GM21447 (cell line): ENCODE results near the gene NT5C1A.
A peak's percentile ranks its signal among the peaks of the same experiment; 100 is the strongest.

Experiments
- ATAC-seq: cut with Tn5 transposase; IDR thresholded peaks from one replicate; pipeline ENCODE4 v1.9.1; 2021; ENCODE audit not compliant: unreplicated experiment

The NT5C1A gene

GRCh38 chr1:39663559-39663958 is 8.3 kb downstream of the NT5C1A start:
- ATAC-seq = no peak

- ATAC-seq = no peak
These were observed 9.0 kb downstream of the NT5C1A start for GRCh38 chr1:39662861-39663260.

DNA sequence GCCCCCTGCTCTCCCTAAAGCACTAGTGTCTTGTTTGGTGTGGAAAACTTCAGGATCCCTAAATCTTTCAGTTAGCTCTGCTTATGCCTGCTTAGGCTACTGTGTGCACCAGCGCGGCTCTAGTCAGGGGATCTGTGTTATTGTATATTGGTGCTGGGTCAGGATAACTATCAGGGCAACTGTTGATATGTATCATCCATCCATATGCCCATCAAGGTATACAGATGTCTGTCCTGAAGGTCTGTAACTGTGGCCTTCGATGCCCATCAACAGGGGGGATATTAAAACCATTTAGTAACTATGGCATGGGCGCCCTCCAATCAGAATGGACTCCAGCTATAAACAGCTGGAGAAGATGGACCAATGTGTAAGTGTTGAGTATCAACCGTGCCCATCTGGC is 12.4 kb downstream of the NT5C1A start:
- ATAC-seq = no peak

GRCh38 chr1:39659110-39659509 is 12.8 kb downstream of the NT5C1A start:
- no peak for ATAC-seq

DNA sequence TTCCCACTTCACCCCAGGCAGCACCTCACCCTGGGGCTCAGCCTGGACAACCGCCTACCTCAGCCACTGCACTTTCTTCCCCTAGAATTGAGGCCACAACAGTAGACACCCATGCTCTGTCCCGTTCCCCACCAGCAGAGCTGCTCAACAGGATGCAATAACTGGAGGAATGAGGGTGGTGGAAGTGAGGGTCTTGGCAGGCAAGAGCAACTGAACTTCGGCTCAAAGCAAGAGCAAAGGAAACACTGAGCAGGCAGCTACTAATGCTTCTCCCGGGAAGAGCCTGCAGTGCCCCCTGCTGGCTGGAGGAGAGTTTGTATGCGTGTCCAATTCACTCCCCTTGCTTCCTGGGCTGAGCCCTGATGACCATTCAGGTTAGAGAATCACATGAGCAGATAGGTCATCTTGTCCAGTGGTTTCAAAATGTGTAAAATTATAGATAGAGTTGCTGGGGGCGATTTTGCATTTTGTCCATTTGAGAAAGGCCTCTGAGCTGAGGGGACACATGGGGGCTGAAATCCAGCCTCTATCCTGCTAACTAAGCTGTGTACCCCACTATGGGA is 13.9 kb downstream of the NT5C1A start:
- ATAC-seq = no peak

GRCh38 chr1:39657402-39657801 is 14.5 kb downstream of the NT5C1A start:
- no peak for ATAC-seq

DNA sequence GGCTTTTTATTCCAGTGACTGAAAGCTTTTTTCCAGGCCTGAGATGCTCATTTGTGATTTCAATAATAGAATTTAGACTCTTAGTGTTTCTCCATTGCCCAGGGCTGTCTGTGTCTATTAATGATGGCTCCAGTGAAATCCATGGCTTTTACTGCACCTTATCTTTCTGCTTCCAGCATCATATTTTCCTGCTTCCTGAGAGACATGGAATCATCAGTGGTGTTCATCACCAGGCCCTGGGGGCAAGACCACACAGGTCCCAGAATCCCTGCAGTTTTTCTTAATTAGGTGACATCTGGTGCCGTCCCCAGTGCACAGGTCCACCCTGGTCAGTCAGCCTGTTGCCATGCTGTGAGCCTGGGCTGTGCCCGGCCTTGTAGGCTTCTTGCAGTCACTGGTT is 15.5 kb downstream of the NT5C1A start:
- no peak for ATAC-seq

- ATAC-seq = no peak
These were observed 16.2 kb downstream of the NT5C1A start for GRCh38 chr1:39655578-39656268.

DNA sequence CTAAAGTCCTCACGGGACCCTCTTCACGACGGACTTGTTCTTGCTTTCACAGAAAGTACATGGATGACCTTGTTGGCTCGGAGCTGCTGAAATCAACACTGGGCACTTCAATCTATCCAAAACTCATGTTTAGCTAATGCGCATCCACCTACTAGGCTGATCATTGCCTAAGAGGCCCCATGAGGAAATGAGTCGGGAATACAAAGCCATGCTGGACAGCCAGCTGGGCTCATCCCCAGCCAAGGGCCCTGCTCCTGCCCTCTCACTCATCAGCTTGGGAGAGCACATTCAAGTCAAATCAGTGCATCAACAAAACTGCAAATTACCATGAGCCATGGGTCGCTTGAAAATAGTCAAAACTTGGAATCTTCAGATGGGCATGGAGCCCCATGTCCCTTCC is 17.6 kb downstream of the NT5C1A start:
- ATAC-seq = no peak

GRCh38 chr1:39653546-39654031 is 18.3 kb downstream of the NT5C1A start:
- ATAC-seq = peak; percentile 69

DNA sequence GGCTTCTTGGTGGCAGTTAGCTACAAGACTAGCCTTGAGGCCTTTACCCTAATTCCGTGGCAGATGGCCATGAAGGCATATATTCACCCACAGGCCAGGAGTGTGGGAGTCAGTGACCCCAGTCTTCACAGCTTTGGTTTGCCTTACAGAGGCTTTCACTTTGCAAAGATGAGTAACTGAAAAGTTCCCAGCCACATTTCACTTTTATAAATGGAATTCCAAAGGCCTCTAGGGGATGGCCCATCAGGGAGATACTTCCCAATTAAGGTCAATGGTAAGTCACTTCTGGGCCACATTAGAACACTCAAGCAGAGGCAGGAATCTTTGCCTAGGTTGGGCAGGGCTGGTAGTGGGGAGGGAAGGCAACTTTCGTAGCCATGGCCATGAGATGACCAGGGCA is 19.4 kb downstream of the NT5C1A start:
- ATAC-seq = no peak

GRCh38 chr1:39652105-39652504 is 19.8 kb downstream of the NT5C1A start:
- ATAC-seq = no peak

- ATAC-seq = no peak
These were observed 21.5 kb downstream of the NT5C1A start for GRCh38 chr1:39650431-39650830.

DNA sequence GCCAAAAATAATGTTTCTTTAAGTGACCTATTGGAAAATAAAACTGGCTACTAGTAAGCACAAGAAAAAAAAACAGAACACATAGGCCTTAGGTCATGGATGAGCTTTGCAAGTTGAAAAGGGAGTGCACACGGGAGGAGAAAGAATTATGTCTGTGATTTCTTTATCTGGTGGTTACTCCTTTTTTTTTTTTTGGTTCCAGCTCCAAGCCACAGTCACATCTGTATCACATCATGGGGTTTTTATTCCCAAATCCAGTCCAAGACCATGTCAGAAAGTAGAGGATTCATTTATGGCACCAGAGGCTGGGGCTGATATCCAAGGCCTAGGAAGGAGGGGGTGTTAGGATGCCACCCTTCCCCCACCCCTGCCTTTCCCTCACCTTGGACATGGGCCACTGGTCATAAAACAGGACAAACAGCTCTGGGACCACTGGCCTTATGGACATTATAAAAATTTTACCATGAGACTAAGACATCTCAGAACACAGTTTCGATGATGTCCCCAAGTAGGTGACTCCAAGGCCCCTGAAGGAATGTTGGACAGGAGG is 22.2 kb downstream of the NT5C1A start:
- ATAC-seq = no peak

- ATAC-seq = no peak
These were observed 23.4 kb downstream of the NT5C1A start for GRCh38 chr1:39648496-39648895.

DNA sequence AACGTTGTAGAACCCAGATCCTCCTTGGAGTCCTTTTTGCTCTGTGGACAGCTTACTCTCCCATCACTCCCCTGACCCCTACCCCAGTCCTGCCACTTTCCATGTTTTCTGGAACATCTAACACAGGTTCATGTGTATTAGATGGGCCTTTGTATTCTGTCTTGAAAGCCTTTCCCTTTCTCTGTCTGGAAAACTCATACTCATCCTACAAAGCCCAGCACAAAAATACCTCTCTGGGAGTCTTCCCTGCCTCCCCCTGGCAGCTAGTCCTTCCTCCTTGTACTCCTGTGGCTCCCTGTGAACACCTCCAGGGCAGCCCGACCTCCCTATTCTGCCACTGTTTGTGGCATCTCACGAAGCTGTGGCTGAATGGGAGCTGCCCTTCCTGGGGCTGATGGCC is 24.7 kb downstream of the NT5C1A start:
- ATAC-seq = no peak

DNA sequence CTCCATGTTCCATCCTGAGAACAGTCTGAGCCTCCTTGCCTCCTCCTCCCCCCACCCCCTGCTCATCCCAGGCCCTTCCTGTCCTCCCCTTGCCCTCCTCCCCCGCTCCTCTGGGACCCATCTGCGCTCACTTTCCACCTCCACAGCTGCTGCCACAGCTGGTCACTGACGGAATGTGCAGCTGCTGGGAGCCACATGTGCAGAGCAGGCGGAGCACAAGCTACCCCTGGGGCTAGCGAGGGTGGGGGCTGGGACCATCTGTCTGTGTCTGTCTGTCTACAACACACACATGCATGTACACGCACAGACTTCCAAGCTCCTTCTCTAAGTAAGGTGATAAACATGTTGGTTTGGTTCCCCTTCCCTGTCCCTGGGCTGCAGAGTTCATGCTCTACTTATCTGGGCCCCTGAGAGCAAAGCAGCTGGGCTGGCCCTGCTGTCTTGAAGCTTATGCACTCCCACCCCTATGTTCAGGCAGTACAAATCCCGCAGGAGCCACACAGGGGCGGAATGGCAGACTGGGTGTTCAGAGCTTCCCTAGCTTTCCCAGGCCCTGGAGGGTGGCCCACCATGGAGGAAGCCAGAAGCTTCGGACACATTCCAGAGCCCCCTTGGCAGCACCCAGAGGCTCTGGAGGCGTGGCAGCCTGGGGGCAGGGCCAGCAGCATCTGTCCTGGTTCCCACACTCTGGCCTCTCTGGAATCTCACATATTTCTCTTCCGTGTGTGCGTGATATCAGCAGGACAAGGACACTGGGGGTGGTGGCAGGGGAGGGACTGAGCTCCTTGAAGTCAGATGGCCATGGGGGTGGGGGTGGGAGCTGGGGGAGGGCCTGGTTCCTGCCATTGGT is 25.4 kb downstream of the NT5C1A start:
- ATAC-seq = no peak

GRCh38 chr1:39645411-39646043 is 26.4 kb downstream of the NT5C1A start:
- no peak for ATAC-seq

DNA sequence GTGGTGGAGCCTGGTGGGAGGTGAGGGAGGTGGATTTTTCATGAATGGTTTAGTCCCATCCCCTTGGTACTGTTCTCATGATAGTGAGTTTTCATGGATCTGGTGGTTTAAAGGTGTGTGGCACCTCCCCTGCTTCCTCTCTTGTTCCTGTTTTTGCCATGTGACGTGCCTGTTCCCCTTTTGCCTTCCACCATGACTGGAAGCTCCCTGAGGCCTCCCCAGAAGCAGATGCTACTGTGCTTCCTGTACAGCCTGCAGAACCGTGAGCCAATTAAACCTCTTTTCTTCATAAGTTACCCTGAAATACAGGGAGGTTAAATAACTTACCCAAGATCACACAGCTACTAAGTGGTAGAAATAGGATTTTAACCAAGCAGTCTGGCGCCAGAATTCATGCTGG is 28.2 kb downstream of the NT5C1A start:
- no peak for ATAC-seq

- ATAC-seq = no peak
These were observed 29.1 kb downstream of the NT5C1A start for GRCh38 chr1:39642796-39643195.

GRCh38 chr1:39640861-39641260 is 31.0 kb downstream of the NT5C1A start:
- ATAC-seq = no peak
